ENCODE results near the gene PSMA7.

PSMA7 gene

GRCh38 chr20:62170536-62170935, 27.3 kb upstream of the PSMA7 start:
- DNase-seq: no peak

- no peak for DNase-seq
Observed at GRCh38 chr20:62168890-62169435, 25.8 kb upstream of the PSMA7 start.

GRCh38 chr20:62168061-62168460, 24.9 kb upstream of the PSMA7 start:
- DNase-seq: no peak

- DNase-seq: no peak
Observed at GRCh38 chr20:62167474-62167873, 24.3 kb upstream of the PSMA7 start.

GRCh38 chr20:62165762-62166399, 22.7 kb upstream of the PSMA7 start:
- DNase-seq: no peak

GRCh38 chr20:62164879-62165761, 21.9 kb upstream of the PSMA7 start:
- DNase-seq: no peak

GRCh38 chr20:62163986-62164762, 21.0 kb upstream of the PSMA7 start:
- DNase-seq: no peak

GRCh38 chr20:62163485-62163865, 20.3 kb upstream of the PSMA7 start:
- DNase-seq: no peak

GRCh38 chr20:62162765-62163484, 19.7 kb upstream of the PSMA7 start:
- DNase-seq: no peak

GRCh38 chr20:62161347-62161746, 18.2 kb upstream of the PSMA7 start:
- DNase-seq: no peak

- DNase-seq: no peak
Observed at GRCh38 chr20:62160876-62161275, 17.7 kb upstream of the PSMA7 start.

GRCh38 chr20:62160253-62160652, 17.1 kb upstream of the PSMA7 start:
- no peak for DNase-seq

- peak; percentile 33 for DNase-seq
Observed at GRCh38 chr20:62159839-62160238, 16.6 kb upstream of the PSMA7 start.

GRCh38 chr20:62159052-62159451, 15.9 kb upstream of the PSMA7 start:
- no peak for DNase-seq

- DNase-seq: no peak
Observed at GRCh38 chr20:62158541-62158940, 15.3 kb upstream of the PSMA7 start.

- no peak for DNase-seq
Observed at GRCh38 chr20:62158088-62158400, 14.8 kb upstream of the PSMA7 start.

GRCh38 chr20:62157387-62158087, 14.3 kb upstream of the PSMA7 start:
- DNase-seq: no peak

- peak; percentile 81 for DNase-seq
Observed at GRCh38 chr20:62156592-62157386, 13.6 kb upstream of the PSMA7 start.

- no peak for DNase-seq
Observed at GRCh38 chr20:62156254-62156556, 13.0 kb upstream of the PSMA7 start.

GRCh38 chr20:62155428-62156253, 12.4 kb upstream of the PSMA7 start:
- DNase-seq: no peak
